ENCODE results near the gene ICA1.

- TF ChIP-seq, protein P1, sequence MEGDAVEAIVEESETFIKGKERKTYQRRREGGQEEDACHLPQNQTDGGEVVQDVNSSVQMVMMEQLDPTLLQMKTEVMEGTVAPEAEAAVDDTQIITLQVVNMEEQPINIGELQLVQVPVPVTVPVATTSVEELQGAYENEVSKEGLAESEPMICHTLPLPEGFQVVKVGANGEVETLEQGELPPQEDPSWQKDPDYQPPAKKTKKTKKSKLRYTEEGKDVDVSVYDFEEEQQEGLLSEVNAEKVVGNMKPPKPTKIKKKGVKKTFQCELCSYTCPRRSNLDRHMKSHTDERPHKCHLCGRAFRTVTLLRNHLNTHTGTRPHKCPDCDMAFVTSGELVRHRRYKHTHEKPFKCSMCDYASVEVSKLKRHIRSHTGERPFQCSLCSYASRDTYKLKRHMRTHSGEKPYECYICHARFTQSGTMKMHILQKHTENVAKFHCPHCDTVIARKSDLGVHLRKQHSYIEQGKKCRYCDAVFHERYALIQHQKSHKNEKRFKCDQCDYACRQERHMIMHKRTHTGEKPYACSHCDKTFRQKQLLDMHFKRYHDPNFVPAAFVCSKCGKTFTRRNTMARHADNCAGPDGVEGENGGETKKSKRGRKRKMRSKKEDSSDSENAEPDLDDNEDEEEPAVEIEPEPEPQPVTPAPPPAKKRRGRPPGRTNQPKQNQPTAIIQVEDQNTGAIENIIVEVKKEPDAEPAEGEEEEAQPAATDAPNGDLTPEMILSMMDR (conservative IDR thresholded peaks at IDR 0.05; ENCODE audit: low read depth, low read length): no peak
- TF ChIP-seq EZH2 (IDR thresholded peaks at IDR 0.05; ENCODE audit: borderline replicate concordance, low read depth, low read length, poor library complexity, severe bottlenecking): no peak
Measured at GRCh38 chr7:8094164-8095140, 167.5 kb downstream of the ICA1 start.

Measured in A673 (cell line).